Body of pancreas (tissue), 4 donors: ENCODE measurements around the gene DDX1. TPM values are rescaled to one million over a fixed set of nuclear protein-coding genes. Genes with fewer than 3 reads are reported as not detected.

Experiments
- ATAC-seq: fragments of 150-250 bp; one replicate; pipeline ENCODE4 v1.9.1; 2016
- DNase-seq, 4 donors: peaks; one replicate each; pipeline ENCODE4 v3.0.0-alpha.2; 2019
- H3K27ac ChIP-seq, 4 donors: fragments of 200-600 bp; sonication (generic); 1 replicate in 3 of 4; 2 replicates in 1 of 4; pipeline versions ENCODE4 v1.5.1 to v1.6.1; 2016 to 2019; ENCODE audit warnings: mild to moderate bottlenecking in 1 of 4, mixed read lengths in 1 of 4, moderate library complexity in 1 of 4
- H3K27me3 ChIP-seq, 2 donors: fragments of 200-600 bp; sonication (generic); one replicate each; pipeline ENCODE4 v1.6.0; 2016; ENCODE audit warnings: mild to moderate bottlenecking in 1 of 2
- H3K36me3 ChIP-seq, 2 donors: fragments of 200-600 bp; sonication (generic); replicated peaks in 1 of 2; 2 replicates each; pipeline ENCODE4 v1.5.1; 2016; ENCODE audit warnings: low read depth in 2 of 2; ENCODE audit not compliant: insufficient read depth in 1 of 2
- H3K4me1 ChIP-seq: fragments of 200-600 bp; sonication (generic); one replicate; pipeline ENCODE4 v1.6.0; 2016
- H3K4me3 ChIP-seq, 2 donors: fragments of 200-600 bp; sonication (generic); 1 replicate in 1 of 2; 2 replicates in 1 of 2; pipeline ENCODE4 v1.5.1; 2016 to 2019
- H3K9me3 ChIP-seq, 3 donors: fragments of 200-600 bp; sonication (generic); 1 replicate in 2 of 3; 2 replicates in 1 of 3; pipeline ENCODE4 v1.5.1; 2016
- POLR2A ChIP-seq, 3 donors: fragments of 450-650 bp; IDR thresholded peaks; one replicate each; pipeline ENCODE4 v1.6.1; 2016; ENCODE audit warnings: antibody characterized with exemption in 3 of 3, mild to moderate bottlenecking in 2 of 3
- WGBS, 2 donors: methylation state at CpG; one replicate each; pipeline ENCODE4 v1.1.5; 2017; 5-methylcytosine and 5-hydroxymethylcytosine counted together
- intact Hi-C: fragments of 100-400 bp; cut with DNase I; formaldehyde crosslinking; loops from one replicate; pipeline ENCODE4 v1.15.1; 2023
- total RNA-seq, 2 donors: library from RNA; depleted of rRNA; stranded (reverse); fragments of >200 nt; gene quantifications; one replicate each; pipeline ENCODE4 v1.1.0, GENCODE V29; 2016
- TF ChIP-seq, protein P1 (sequence below), 7 experiments: fragments of 450-650 bp in 4 of 7; fragments of 200-600 bp in 3 of 7; sonication (generic) in 3 of 7; IDR thresholded peaks; one replicate each; pipeline ENCODE4 v1.5.1; 2016 to 2019; ENCODE audit warnings: antibody characterized with exemption in 7 of 7

The DDX1 gene
- total RNA-seq, 2 donors from 2014 or later, result 35.3 to 61.3 TPM

DNA sequence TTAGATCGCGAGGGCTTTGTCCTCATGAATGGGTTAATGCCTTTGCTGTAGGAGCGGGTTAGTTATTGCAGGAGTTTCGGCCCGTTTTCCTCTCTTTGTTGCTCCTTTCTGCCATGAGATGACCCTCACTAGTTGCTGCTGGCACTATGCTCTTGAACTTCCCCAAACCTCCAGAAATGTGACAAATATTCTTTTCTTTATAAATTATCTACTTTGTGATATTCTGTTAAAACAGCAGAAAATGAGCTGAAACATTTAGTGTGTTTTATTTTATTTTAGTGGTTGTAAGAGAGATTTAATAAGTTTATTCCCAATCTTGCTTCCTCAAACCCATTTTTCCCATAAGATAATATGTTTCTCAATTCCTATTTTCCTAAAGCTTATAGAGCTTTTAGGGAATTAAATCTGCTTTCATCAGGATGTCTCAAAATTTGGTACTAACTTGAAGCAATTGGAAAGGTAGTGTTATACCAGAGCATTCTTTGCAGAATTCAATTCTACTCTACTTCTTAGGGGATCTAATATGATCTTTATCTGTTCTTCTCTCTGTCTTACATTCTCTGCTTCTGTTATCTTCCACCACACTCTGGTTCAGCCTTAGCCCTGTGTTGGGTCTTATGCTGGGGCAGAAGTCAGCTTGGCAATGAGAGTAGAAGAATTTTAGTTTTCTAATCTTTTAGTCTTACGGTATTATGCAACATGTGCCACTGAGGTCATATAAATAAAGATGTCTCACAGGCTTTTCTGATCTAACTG is 23.1 kb downstream of the DDX1 start:
- TF ChIP-seq POLR2A (IDR thresholded peaks at IDR 0.05), result no peak
- TF ChIP-seq, protein P1, sequence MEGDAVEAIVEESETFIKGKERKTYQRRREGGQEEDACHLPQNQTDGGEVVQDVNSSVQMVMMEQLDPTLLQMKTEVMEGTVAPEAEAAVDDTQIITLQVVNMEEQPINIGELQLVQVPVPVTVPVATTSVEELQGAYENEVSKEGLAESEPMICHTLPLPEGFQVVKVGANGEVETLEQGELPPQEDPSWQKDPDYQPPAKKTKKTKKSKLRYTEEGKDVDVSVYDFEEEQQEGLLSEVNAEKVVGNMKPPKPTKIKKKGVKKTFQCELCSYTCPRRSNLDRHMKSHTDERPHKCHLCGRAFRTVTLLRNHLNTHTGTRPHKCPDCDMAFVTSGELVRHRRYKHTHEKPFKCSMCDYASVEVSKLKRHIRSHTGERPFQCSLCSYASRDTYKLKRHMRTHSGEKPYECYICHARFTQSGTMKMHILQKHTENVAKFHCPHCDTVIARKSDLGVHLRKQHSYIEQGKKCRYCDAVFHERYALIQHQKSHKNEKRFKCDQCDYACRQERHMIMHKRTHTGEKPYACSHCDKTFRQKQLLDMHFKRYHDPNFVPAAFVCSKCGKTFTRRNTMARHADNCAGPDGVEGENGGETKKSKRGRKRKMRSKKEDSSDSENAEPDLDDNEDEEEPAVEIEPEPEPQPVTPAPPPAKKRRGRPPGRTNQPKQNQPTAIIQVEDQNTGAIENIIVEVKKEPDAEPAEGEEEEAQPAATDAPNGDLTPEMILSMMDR (IDR thresholded peaks at IDR 0.05), result no peak
- peaks cover 7% of the 10 kb centered on the region for H3K4me1 ChIP-seq
- H3K4me3 ChIP-seq, result no peak overlapping the region
- 76 to 82% methylated on average over 6 of the region's 6 CpGs for WGBS, 2 donors
- H3K9me3 ChIP-seq, result no peaks in the 10 kb centered on the region
- ATAC-seq, result no peak
- intact Hi-C loops, result no loop called here
- H3K27ac ChIP-seq, result peak overlapping the region in 1 of 4 donors; percentile 35
- no peaks in the 10 kb centered on the region for H3K27me3 ChIP-seq
- H3K36me3 ChIP-seq, result peaks cover 4 to 13% of the 10 kb centered on the region in 2 donors
- no peak for DNase-seq

DNA sequence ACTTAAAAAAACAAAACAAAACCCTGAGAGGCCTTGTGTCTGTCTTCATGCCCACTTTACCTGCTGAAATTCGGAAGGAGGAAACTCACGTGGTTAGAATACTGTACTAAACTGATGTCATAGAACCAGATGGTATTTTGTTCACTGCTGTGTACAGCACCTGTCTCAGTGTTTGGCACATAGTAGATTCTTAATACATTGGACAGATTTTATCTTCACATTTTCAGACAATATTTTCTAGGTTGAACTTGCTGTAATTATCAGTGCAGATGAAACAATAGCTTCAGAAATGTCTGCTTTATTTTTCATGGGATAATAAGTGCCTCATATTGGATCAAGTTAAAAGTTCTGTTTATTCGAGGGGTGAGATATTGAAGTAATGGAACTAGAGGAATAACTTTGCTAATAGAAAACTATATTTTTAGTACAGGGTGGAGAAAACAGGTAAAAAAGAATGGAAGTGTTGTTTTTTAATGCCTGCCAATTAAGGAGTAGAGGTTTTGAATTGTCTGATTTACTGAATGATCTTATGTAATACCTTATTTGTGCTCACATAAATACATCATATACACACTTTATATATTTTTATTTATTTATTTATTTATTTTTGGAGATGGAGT is 23.7 kb downstream of the DDX1 start:
- TF ChIP-seq, protein P1 (IDR thresholded peaks at IDR 0.05), result no peak
- no peak for TF ChIP-seq POLR2A (IDR thresholded peaks at IDR 0.05)
- Histone ChIP-seq H3K27me3 (no peaks in the 10 kb centered on the region), H3K4me1 (peaks cover 7% of the 10 kb centered on the region), H3K27ac (peak overlapping the region in 1 of 4 donors; percentile 35), H3K36me3 (peaks cover 4 to 18% of the 10 kb centered on the region in 2 donors), H3K9me3 (no peaks in the 10 kb centered on the region), H3K4me3 (no peak overlapping the region)
- intact Hi-C loops, result no loop called here
- DNase-seq (no peak), ATAC-seq (peak; percentile 60)
- WGBS, 2 donors, result 54 to 61% methylated on average over 3 of the region's 3 CpGs

DNA sequence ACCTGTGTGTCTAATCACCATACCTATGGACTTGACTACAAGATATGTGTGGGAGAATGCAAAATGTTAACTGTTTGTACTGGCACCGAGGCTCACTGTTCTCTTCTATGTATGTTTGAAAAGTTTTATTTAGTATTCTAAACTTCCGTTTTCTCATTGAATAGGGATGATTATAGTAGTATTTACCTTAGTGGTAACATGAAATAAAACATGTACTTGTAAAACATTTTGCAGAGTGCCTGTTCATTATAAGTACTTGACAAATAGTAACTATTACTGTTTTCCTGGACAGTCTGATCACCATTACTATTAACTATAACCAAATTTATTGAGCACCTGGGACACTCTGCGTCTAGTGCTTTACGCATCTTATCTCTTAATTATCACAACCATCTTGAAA is 24.8 kb downstream of the DDX1 start:
- Histone ChIP-seq H3K4me1 (peaks cover 7% of the 10 kb centered on the region), H3K9me3 (no peaks in the 10 kb centered on the region), H3K27me3 (no peaks in the 10 kb centered on the region), H3K4me3 (no peak overlapping the region), H3K36me3 (peaks cover 4 to 23% of the 10 kb centered on the region in 2 donors), H3K27ac (no peak overlapping the region)
- intact Hi-C loops, result no loop called here
- ATAC-seq, result no peak
- TF ChIP-seq, protein P1 (IDR thresholded peaks at IDR 0.05), result no peak
- no peak for TF ChIP-seq POLR2A (IDR thresholded peaks at IDR 0.05)
- no peak for DNase-seq
- WGBS, 2 donors, result 65 to 68% methylated on average over 4 of the region's 4 CpGs

DNA sequence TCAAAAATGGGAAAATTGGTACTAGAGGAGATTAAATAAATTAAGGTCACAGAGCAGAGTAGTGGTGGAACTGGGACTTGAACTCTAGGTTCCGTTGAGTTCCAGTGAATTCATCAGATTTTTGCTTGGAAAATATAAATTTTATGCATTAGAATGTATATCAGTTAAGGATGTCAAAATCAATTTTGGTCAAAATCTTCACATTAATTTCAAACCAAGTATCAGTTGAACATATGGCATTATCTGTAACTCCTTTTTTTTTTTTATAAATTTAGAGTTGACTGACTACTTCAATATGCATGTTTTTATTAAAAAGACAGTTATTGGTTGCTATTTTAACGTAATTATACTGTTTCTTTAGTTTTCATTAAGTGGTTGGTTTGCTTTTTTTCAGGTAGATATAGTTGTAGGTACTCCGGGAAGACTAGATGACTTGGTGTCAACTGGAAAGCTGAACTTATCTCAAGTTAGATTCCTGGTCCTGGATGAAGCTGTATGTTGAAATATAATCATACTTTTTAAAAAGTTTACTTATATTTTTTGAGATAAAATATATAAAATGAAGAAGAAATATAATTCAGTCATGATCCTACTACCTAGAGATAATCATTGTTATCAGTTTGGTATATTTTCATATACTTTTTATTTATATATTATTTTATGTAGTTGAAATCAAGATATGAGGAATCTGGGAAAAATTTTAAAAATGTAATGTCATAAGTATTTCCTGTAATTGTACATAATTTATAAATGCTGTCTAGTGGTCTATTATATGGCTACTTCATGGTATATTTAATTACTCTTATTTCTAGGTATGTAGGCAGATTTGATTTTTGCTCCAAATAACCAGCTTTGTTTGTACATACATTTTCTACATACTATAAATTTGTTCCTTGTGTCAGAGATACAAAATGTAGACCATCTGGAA is 25.4 kb downstream of the DDX1 start:
- no peak overlapping the region for H3K27ac ChIP-seq
- H3K4me3 ChIP-seq, result no peak overlapping the region
- H3K36me3 ChIP-seq, result peaks cover 4 to 26% of the 10 kb centered on the region in 2 donors
- no peaks in the 10 kb centered on the region for H3K27me3 ChIP-seq
- no peaks in the 10 kb centered on the region for H3K9me3 ChIP-seq
- intact Hi-C loops, result no loop called here
- ATAC-seq (no peak), DNase-seq (no peak)
- WGBS, 2 donors, result 95 to 96% methylated on average over 3 of the region's 3 CpGs
- H3K4me1 ChIP-seq, result peaks cover 7% of the 10 kb centered on the region
- TF ChIP-seq, protein P1 (IDR thresholded peaks at IDR 0.05), result no peak
- TF ChIP-seq POLR2A (IDR thresholded peaks at IDR 0.05), result no peak
